ENCODE results near the gene VWA5B2. TPM values are rescaled to one million over a fixed set of nuclear protein-coding genes. Genes with fewer than 3 reads are reported as not detected.

Gene VWA5B2
- total RNA-seq, 4 donors from 2014 or later: 0.83 to 9.1 (median 6.9) TPM

GRCh38 chr3:184237211-184237610 is 7.8 kb downstream of the VWA5B2 start:
- TF ChIP-seq POLR2A (IDR thresholded peaks at IDR 0.05): no peak
- TF ChIP-seq, protein P1, sequence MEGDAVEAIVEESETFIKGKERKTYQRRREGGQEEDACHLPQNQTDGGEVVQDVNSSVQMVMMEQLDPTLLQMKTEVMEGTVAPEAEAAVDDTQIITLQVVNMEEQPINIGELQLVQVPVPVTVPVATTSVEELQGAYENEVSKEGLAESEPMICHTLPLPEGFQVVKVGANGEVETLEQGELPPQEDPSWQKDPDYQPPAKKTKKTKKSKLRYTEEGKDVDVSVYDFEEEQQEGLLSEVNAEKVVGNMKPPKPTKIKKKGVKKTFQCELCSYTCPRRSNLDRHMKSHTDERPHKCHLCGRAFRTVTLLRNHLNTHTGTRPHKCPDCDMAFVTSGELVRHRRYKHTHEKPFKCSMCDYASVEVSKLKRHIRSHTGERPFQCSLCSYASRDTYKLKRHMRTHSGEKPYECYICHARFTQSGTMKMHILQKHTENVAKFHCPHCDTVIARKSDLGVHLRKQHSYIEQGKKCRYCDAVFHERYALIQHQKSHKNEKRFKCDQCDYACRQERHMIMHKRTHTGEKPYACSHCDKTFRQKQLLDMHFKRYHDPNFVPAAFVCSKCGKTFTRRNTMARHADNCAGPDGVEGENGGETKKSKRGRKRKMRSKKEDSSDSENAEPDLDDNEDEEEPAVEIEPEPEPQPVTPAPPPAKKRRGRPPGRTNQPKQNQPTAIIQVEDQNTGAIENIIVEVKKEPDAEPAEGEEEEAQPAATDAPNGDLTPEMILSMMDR (IDR thresholded peaks at IDR 0.05): no peak
- Histone ChIP-seq H3K27ac (no peak overlapping the region), H3K27me3 (no peaks in the 10 kb centered on the region), H3K9me3 (no peaks in the 10 kb centered on the region), H3K4me3 (no peak overlapping the region), H3K4me1 (peaks cover 0 to 13% (median 0%) of the 10 kb centered on the region in 4 donors), H3K36me3 (peaks cover 0 to 3% (median 0%) of the 10 kb centered on the region in 3 donors)
- DNase-seq: no peak

- Histone ChIP-seq H3K4me1 (peaks cover 0 to 13% (median 0%) of the 10 kb centered on the region in 4 donors), H3K36me3 (peaks cover 0 to 9% (median 0%) of the 10 kb centered on the region in 3 donors), H3K27me3 (no peaks in the 10 kb centered on the region), H3K27ac (no peak overlapping the region), H3K4me3 (no peak overlapping the region), H3K9me3 (no peaks in the 10 kb centered on the region)
- no peak for DNase-seq
- TF ChIP-seq, protein P1 (IDR thresholded peaks at IDR 0.05): no peak
- TF ChIP-seq POLR2A (IDR thresholded peaks at IDR 0.05): no peak
Measured at GRCh38 chr3:184237807-184238206, 8.4 kb downstream of the VWA5B2 start.

DNA sequence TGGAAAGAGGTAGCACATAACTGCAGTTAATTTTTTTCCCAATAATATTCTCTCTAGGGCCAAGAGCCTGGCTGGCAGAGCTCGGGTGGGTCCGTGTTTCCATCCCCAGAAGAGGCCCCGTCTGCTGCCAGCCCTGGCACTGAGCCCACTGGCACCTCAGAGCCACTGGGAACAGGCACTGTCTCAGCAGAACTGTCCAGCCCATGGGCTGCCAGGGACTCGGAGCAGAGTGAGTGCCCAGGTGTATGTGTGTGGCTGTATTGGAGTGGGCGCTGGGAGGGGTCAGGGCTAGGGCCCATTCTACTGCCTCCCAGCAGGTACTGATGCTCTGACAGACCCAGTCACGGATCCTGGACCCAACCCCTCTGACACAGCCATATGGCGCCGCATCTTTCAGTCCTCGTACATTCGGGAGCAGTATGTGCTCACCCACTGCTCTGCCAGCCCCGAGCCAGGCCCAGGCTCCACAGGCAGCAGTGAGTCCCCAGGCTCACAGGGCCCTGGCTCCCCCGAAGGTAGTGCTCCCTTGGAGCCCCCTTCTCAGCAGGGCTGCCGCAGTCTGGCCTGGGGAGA is 8.9 kb downstream of the VWA5B2 start:
- no peak overlapping the region for H3K4me3 ChIP-seq
- H3K4me1 ChIP-seq: peaks cover 0 to 13% (median 0%) of the 10 kb centered on the region in 4 donors
- H3K27ac ChIP-seq: no peak overlapping the region
- TF ChIP-seq, protein P1 (IDR thresholded peaks at IDR 0.05): no peak
- no peak for TF ChIP-seq POLR2A (IDR thresholded peaks at IDR 0.05)
- H3K27me3 ChIP-seq: no peaks in the 10 kb centered on the region
- H3K9me3 ChIP-seq: no peaks in the 10 kb centered on the region
- peaks cover 0 to 15% (median 0%) of the 10 kb centered on the region in 3 donors for H3K36me3 ChIP-seq
- no peak for DNase-seq

GRCh38 chr3:184239221-184239620 is 9.8 kb downstream of the VWA5B2 start:
- TF ChIP-seq, protein P1 (IDR thresholded peaks at IDR 0.05): no peak
- TF ChIP-seq POLR2A (IDR thresholded peaks at IDR 0.05): no peak
- no peak for DNase-seq

GRCh38 chr3:184239708-184240107 is 10.3 kb downstream of the VWA5B2 start:
- Histone ChIP-seq H3K36me3 (peaks cover 0 to 28% (median 0%) of the 10 kb centered on the region in 3 donors), H3K27me3 (no peaks in the 10 kb centered on the region), H3K9me3 (no peaks in the 10 kb centered on the region), H3K27ac (no peak overlapping the region), H3K4me3 (no peak overlapping the region), H3K4me1 (peaks cover 0 to 13% (median 0%) of the 10 kb centered on the region in 4 donors)
- no peak for TF ChIP-seq POLR2A (IDR thresholded peaks at IDR 0.05)
- TF ChIP-seq, protein P1 (IDR thresholded peaks at IDR 0.05): no peak
- no peak for DNase-seq

More at GRCh38 chr3:184239221-184239620, 9.8 kb downstream of the VWA5B2 start:
- Histone ChIP-seq H3K4me1 (peaks cover 0 to 13% (median 0%) of the 10 kb centered on the region in 4 donors), H3K4me3 (no peak overlapping the region), H3K9me3 (no peaks in the 10 kb centered on the region), H3K27me3 (no peaks in the 10 kb centered on the region), H3K27ac (no peak overlapping the region), H3K36me3 (peaks cover 0 to 23% (median 0%) of the 10 kb centered on the region in 3 donors)
